MM.1S (cell line): ENCODE results near the gene TMEM200A.

Source experiments
- DNase-seq: peaks from one replicate; pipeline ENCODE4 v3.0.0-alpha.2; 2015
- H2AFZ ChIP-seq: fragments of 300-600 bp; sonication (generic); 2 replicates; pipeline ENCODE4 v1.6.0; 2016; ENCODE audit warnings: antibody characterized with exemption, low read length
- H3F3A ChIP-seq: fragments of 300-600 bp; sonication (generic); 2 replicates; pipeline ENCODE4 v1.6.1; 2016; ENCODE audit warnings: mild to moderate bottlenecking, antibody characterized with exemption, low read length, moderate library complexity, mixed read lengths; ENCODE audit not compliant: insufficient read depth
- H3K27ac ChIP-seq: fragments of 300-600 bp; sonication (generic); 2 replicates; pipeline ENCODE4 v1.5.1; 2016; ENCODE audit warnings: mild to moderate bottlenecking, low read length
- H3K27me3 ChIP-seq: fragments of 300-600 bp; sonication (generic); replicated peaks from 2 replicates; pipeline ENCODE4 v1.6.0; 2016; ENCODE audit warnings: low read length; ENCODE audit not compliant: insufficient read depth
- H3K36me3 ChIP-seq: fragments of 300-600 bp; sonication (generic); replicated peaks from 2 replicates; pipeline ENCODE4 v1.6.1; 2016; ENCODE audit warnings: mild to moderate bottlenecking, low read length, mixed read lengths; ENCODE audit not compliant: insufficient read depth
- H3K4me1 ChIP-seq: fragments of 300-600 bp; sonication (generic); 2 replicates; pipeline ENCODE4 v1.6.1; 2016; ENCODE audit warnings: low read length, mixed read lengths
- H3K4me2 ChIP-seq: fragments of 300-600 bp; sonication (generic); 2 replicates; pipeline ENCODE4 v1.6.0; 2016; ENCODE audit warnings: low read depth, low read length
- H3K4me3 ChIP-seq: fragments of 300-600 bp; sonication (generic); 2 replicates; pipeline ENCODE4 v1.5.1; 2016; ENCODE audit warnings: low read length, mixed read lengths
- H3K79me2 ChIP-seq: fragments of 300-600 bp; sonication (generic); 2 replicates; pipeline ENCODE4 v1.6.1; 2016; ENCODE audit warnings: mixed run types, low read length, mixed read lengths
- H3K9ac ChIP-seq: fragments of 300-600 bp; sonication (generic); 2 replicates; pipeline ENCODE4 v1.6.1; 2016; ENCODE audit warnings: low read length, mixed read lengths
- H3K9me2 ChIP-seq: fragments of 300-600 bp; sonication (generic); replicated peaks from 2 replicates; pipeline ENCODE4 v1.6.1; 2016; ENCODE audit warnings: mild to moderate bottlenecking, low read length, mixed read lengths; ENCODE audit not compliant: insufficient read depth
- H3K9me3 ChIP-seq: fragments of 300-600 bp; sonication (generic); replicated peaks from 2 replicates; pipeline ENCODE4 v1.6.1; 2016; ENCODE audit warnings: mild to moderate bottlenecking, low read length, mixed read lengths; ENCODE audit not compliant: insufficient read depth
- H4K20me1 ChIP-seq: fragments of 300-600 bp; sonication (generic); 2 replicates; pipeline ENCODE4 v1.6.1; 2016; ENCODE audit warnings: mild to moderate bottlenecking, low read length, moderate library complexity, mixed read lengths; ENCODE audit not compliant: insufficient read depth
- EZH2 ChIP-seq: fragments of 300-600 bp; sonication (generic); optimal IDR thresholded peaks from 2 replicates; pipeline ENCODE3; 2017; ENCODE audit warnings: low read depth, mild to moderate bottlenecking, antibody characterized with exemption, low read length, mixed read lengths
- EZH2phosphoT487 ChIP-seq: fragments of 300-600 bp; sonication (generic); IDR thresholded peaks from 2 replicates; pipeline ENCODE4 v1.6.1; 2018; ENCODE audit warnings: antibody characterized with exemption, low read length
- TF ChIP-seq, protein P1 (sequence below): fragments of 300-600 bp; sonication (generic); IDR thresholded peaks from 2 replicates; pipeline ENCODE4 v1.5.1; 2016; ENCODE audit warnings: antibody characterized with exemption, low read length, mixed read lengths

Gene TMEM200A

GRCh38 chr6:130421585-130421984 lies 55.8 kb downstream of the TMEM200A start:
- H4K20me1 ChIP-seq: no peaks in the 10 kb centered on the region
- H3K4me2 ChIP-seq: no peak overlapping the region
- H3K36me3 ChIP-seq: no peaks in the 10 kb centered on the region
- no peaks in the 10 kb centered on the region for H3F3A ChIP-seq
- H3K79me2 ChIP-seq: no peaks in the 10 kb centered on the region
- no peak for TF ChIP-seq EZH2phosphoT487
- TF ChIP-seq, protein P1, sequence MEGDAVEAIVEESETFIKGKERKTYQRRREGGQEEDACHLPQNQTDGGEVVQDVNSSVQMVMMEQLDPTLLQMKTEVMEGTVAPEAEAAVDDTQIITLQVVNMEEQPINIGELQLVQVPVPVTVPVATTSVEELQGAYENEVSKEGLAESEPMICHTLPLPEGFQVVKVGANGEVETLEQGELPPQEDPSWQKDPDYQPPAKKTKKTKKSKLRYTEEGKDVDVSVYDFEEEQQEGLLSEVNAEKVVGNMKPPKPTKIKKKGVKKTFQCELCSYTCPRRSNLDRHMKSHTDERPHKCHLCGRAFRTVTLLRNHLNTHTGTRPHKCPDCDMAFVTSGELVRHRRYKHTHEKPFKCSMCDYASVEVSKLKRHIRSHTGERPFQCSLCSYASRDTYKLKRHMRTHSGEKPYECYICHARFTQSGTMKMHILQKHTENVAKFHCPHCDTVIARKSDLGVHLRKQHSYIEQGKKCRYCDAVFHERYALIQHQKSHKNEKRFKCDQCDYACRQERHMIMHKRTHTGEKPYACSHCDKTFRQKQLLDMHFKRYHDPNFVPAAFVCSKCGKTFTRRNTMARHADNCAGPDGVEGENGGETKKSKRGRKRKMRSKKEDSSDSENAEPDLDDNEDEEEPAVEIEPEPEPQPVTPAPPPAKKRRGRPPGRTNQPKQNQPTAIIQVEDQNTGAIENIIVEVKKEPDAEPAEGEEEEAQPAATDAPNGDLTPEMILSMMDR: no peak
- no peak for DNase-seq
- no peak overlapping the region for H2AFZ ChIP-seq
- H3K9me2 ChIP-seq: no peaks in the 10 kb centered on the region
- no peaks in the 10 kb centered on the region for H3K9me3 ChIP-seq
- H3K27me3 ChIP-seq: no peaks in the 10 kb centered on the region
- H3K9ac ChIP-seq: no peak overlapping the region
- no peak overlapping the region for H3K27ac ChIP-seq
- no peak overlapping the region for H3K4me3 ChIP-seq
- no peaks in the 10 kb centered on the region for H3K4me1 ChIP-seq

DNA sequence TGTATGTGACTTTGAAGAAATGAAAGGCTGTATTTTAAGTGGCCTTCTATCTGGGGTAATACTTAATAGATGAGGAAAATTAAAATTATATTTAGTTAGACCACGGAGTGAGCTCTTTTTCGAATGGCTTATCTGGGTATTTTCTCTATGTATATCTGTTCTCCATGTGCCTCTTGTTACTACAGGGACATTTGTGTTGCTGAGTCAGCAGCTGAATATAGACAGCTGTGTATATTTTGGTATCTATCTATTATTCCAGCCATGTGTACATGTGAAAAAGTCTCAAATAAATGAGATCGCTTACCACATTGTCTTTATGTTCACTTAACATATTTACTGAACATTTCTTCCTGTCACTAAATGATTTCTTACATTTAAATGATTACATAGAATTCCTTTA lies 57.2 kb downstream of the TMEM200A start:
- Histone ChIP-seq H3K36me3 (no peaks in the 10 kb centered on the region), H3K9me2 (no peaks in the 10 kb centered on the region), H4K20me1 (no peaks in the 10 kb centered on the region), H3K9ac (no peak overlapping the region), H3K27me3 (no peaks in the 10 kb centered on the region), H3F3A (no peaks in the 10 kb centered on the region), H3K4me3 (no peak overlapping the region), H3K27ac (no peak overlapping the region), H3K4me1 (no peaks in the 10 kb centered on the region), H3K79me2 (no peaks in the 10 kb centered on the region), H2AFZ (no peak overlapping the region), H3K9me3 (no peaks in the 10 kb centered on the region), H3K4me2 (no peak overlapping the region)
- DNase-seq: no peak
- no peak for TF ChIP-seq EZH2
- TF ChIP-seq, protein P1: no peak
- no peak for TF ChIP-seq EZH2phosphoT487

GRCh38 chr6:130424710-130425109 lies 58.9 kb downstream of the TMEM200A start:
- H3K9me3 ChIP-seq: no peaks in the 10 kb centered on the region
- H3K27me3 ChIP-seq: no peaks in the 10 kb centered on the region
- no peak overlapping the region for H2AFZ ChIP-seq
- no peak overlapping the region for H3K9ac ChIP-seq
- no peaks in the 10 kb centered on the region for H3K9me2 ChIP-seq
- TF ChIP-seq EZH2phosphoT487 (no peak), EZH2 (no peak)
- TF ChIP-seq, protein P1: no peak
- no peak for DNase-seq
- no peaks in the 10 kb centered on the region for H3K79me2 ChIP-seq
- H3K36me3 ChIP-seq: no peaks in the 10 kb centered on the region
- no peaks in the 10 kb centered on the region for H4K20me1 ChIP-seq
- no peaks in the 10 kb centered on the region for H3F3A ChIP-seq
- no peak overlapping the region for H3K4me3 ChIP-seq
- no peak overlapping the region for H3K4me2 ChIP-seq
- no peaks in the 10 kb centered on the region for H3K4me1 ChIP-seq
- no peak overlapping the region for H3K27ac ChIP-seq

GRCh38 chr6:130425537-130425936 lies 59.7 kb downstream of the TMEM200A start:
- no peaks in the 10 kb centered on the region for H3K79me2 ChIP-seq
- TF ChIP-seq EZH2 (no peak), EZH2phosphoT487 (no peak)
- TF ChIP-seq, protein P1: no peak
- no peak overlapping the region for H2AFZ ChIP-seq
- H4K20me1 ChIP-seq: no peaks in the 10 kb centered on the region
- H3K4me1 ChIP-seq: no peaks in the 10 kb centered on the region
- DNase-seq: no peak
- H3K9ac ChIP-seq: no peak overlapping the region
- no peaks in the 10 kb centered on the region for H3K27me3 ChIP-seq
- no peak overlapping the region for H3K4me3 ChIP-seq
- no peaks in the 10 kb centered on the region for H3K36me3 ChIP-seq
- H3K9me2 ChIP-seq: no peaks in the 10 kb centered on the region
- no peak overlapping the region for H3K27ac ChIP-seq
- no peak overlapping the region for H3K4me2 ChIP-seq
- no peaks in the 10 kb centered on the region for H3K9me3 ChIP-seq
- H3F3A ChIP-seq: no peaks in the 10 kb centered on the region
